Measurements from ENCODE around the gene BANF2. TPM values are rescaled to one million over a fixed set of nuclear protein-coding genes. Genes with fewer than 3 reads are reported as not detected.

The BANF2 gene
- polyA plus RNA-seq, 3 donors, result not detected

GRCh38 chr20:17733767-17734304, 34.1 kb downstream of the BANF2 start:
- Mint-ChIP-seq H3K4me1 (no peaks in the 10 kb centered on the region), H3K27me3 (ENCODE audit: low read depth in 3 of 3) (peaks cover 0 to 5% (median 5%) of the 10 kb centered on the region in 3 donors), H3K9me3 (peaks cover 3 to 18% (median 10%) of the 10 kb centered on the region in 7 donors), H3K36me3 (no peaks in the 10 kb centered on the region), H3K4me3 (no peak overlapping the region), H3K27ac (no peak overlapping the region)
- Histone ChIP-seq H3K4me2 (replicated peaks; ENCODE audit: extremely low read depth, low read length, poor library complexity, severe bottlenecking) (no peak overlapping the region), H3K27ac (ENCODE audit: low read depth in 1 of 2, low read length in 2 of 2) (no peak overlapping the region), H3K9me3 (replicated peaks in 1 of 2; ENCODE audit: control insufficient read depth in 1 of 2, insufficient read depth in 1 of 2, low read length in 2 of 2) (peaks cover 4% of the 10 kb centered on the region in 2 donors), H3K4me1 (ENCODE audit: control insufficient read depth in 1 of 2, insufficient read depth in 2 of 2, low read length in 2 of 2) (no peaks in the 10 kb centered on the region), H3K36me3 (replicated peaks in 1 of 2; ENCODE audit: control insufficient read depth in 1 of 2, insufficient read depth in 2 of 2, low read length in 2 of 2) (no peaks in the 10 kb centered on the region), H3K79me2 (ENCODE audit: insufficient read depth, low read length) (no peaks in the 10 kb centered on the region), H3K27me3 (ENCODE audit: control insufficient read depth in 2 of 2, insufficient read depth in 2 of 2, low read length in 2 of 2) (no peaks in the 10 kb centered on the region), H4K20me1 (ENCODE audit: insufficient read depth, low read length) (no peaks in the 10 kb centered on the region), H3K4me3 (replicated peaks in 1 of 3; ENCODE audit: low read depth in 2 of 3, low read length in 3 of 3) (no peak overlapping the region), H3K9ac (ENCODE audit: insufficient read depth, low read length, poor library complexity, severe bottlenecking) (no peak overlapping the region), H2AFZ (ENCODE audit: insufficient read depth, low read depth, low read length, poor library complexity, severe bottlenecking) (no peak overlapping the region)
- DNase-seq, result no peak
- no peak for TF ChIP-seq CTCF (IDR thresholded peaks at IDR 0.05)
- WGBS (ENCODE audit: insufficient coverage), result 100% methylated on average over 1 of the region's 4 CpGs
- intact Hi-C loops (cut with micrococcal nuclease), result no loop called here

- no peaks in the 10 kb centered on the region for H3K4me1 Mint-ChIP-seq
- peaks cover 0 to 5% (median 5%) of the 10 kb centered on the region in 3 donors for H3K27me3 Mint-ChIP-seq (ENCODE audit: low read depth in 3 of 3)
- H3K36me3 Mint-ChIP-seq, result no peaks in the 10 kb centered on the region
- intact Hi-C loops (cut with micrococcal nuclease), result no loop called here
- Histone ChIP-seq H3K9me3 (replicated peaks in 1 of 2; ENCODE audit: control insufficient read depth in 1 of 2, insufficient read depth in 1 of 2, low read length in 2 of 2) (peaks cover 4% of the 10 kb centered on the region in 2 donors), H3K4me3 (replicated peaks in 1 of 3; ENCODE audit: low read depth in 2 of 3, low read length in 3 of 3) (no peak overlapping the region), H3K9ac (ENCODE audit: insufficient read depth, low read length, poor library complexity, severe bottlenecking) (no peak overlapping the region), H3K79me2 (ENCODE audit: insufficient read depth, low read length) (no peaks in the 10 kb centered on the region), H3K4me1 (ENCODE audit: control insufficient read depth in 1 of 2, insufficient read depth in 2 of 2, low read length in 2 of 2) (no peaks in the 10 kb centered on the region), H3K27ac (ENCODE audit: low read depth in 1 of 2, low read length in 2 of 2) (no peak overlapping the region), H3K36me3 (replicated peaks in 1 of 2; ENCODE audit: control insufficient read depth in 1 of 2, insufficient read depth in 2 of 2, low read length in 2 of 2) (no peaks in the 10 kb centered on the region), H2AFZ (ENCODE audit: insufficient read depth, low read depth, low read length, poor library complexity, severe bottlenecking) (no peak overlapping the region), H3K27me3 (ENCODE audit: control insufficient read depth in 2 of 2, insufficient read depth in 2 of 2, low read length in 2 of 2) (no peaks in the 10 kb centered on the region), H4K20me1 (ENCODE audit: insufficient read depth, low read length) (no peaks in the 10 kb centered on the region), H3K4me2 (replicated peaks; ENCODE audit: extremely low read depth, low read length, poor library complexity, severe bottlenecking) (no peak overlapping the region)
- H3K4me3 Mint-ChIP-seq, result no peak overlapping the region
- H3K27ac Mint-ChIP-seq, result no peak overlapping the region
- H3K9me3 Mint-ChIP-seq, result peaks cover 3 to 18% (median 10%) of the 10 kb centered on the region in 7 donors
- DNase-seq, result no peak
- TF ChIP-seq CTCF (IDR thresholded peaks at IDR 0.05), result no peak
- 100% methylated on average over 1 of the region's 5 CpGs for WGBS (ENCODE audit: insufficient coverage)
Measured at GRCh38 chr20:17734374-17734773, 34.6 kb downstream of the BANF2 start.
